ENCODE data around the gene ZDHHC23.

ZDHHC23 gene

DNA sequence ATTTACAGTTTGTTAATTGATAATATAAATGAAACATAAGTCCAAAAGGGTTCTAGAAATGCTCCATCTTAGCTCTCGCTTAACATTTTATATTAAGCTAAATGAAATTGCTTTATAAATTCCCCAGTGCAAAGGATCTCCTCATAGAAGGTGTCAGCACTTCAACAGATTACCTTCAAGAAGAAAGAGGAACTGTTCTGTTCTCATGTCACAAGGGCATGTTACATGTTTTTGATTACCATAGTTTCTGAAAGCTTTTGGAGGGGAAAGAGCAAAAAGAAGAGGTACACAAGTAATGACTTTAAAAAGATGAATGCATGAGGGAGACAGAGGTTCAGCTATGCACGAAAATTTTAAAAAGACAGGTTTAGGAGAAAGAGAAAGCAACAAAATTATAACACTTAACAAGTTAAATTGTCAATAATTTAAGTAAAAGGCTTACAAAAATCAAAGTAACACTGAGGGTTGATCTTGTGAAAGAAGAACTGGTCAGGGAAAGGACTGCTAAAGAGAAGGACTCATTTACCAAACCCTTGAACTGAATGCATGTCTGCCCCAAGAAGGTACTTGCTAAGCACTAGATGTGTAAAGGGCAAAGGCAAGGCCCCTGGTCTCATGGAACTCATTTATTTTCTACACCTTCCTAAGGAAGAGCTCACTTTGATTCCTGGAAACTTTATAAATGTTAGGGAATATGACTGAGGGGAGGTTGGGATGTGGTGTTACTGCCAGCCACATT, 63.4 kb downstream of the ZDHHC23 start:
- no peak for DNase-seq

Data from stimulated activated CD4-positive, alpha-beta T cell treated with anti-CD3 and anti-CD28 coated beads, Interleukin-4, amount 100 ng/mL, for 24 hours (primary cell).